Measurements from ENCODE around the gene ARHGEF4.
"Not testable (repeated sequence)": the region's sequence is repeated elsewhere in the genome, so short reads cannot be mapped to it uniquely, and the experiment has no call there.

The ARHGEF4 gene

GRCh38 chr2:131058214-131058843, 221.6 kb downstream of the ARHGEF4 start:
- DNase-seq = no peak

GRCh38 chr2:131058920-131059319, 222.2 kb downstream of the ARHGEF4 start:
- no peak for DNase-seq

GRCh38 chr2:131063501-131064283, 227.0 kb downstream of the ARHGEF4 start:
- no peak for DNase-seq

- no peak for DNase-seq
Measured at GRCh38 chr2:131064589-131065512, 228.1 kb downstream of the ARHGEF4 start.

GRCh38 chr2:131067465-131068125, 230.9 kb downstream of the ARHGEF4 start:
- DNase-seq = no peak

- DNase-seq = not testable (repeated sequence)
Measured at GRCh38 chr2:131068172-131068571, 231.5 kb downstream of the ARHGEF4 start.

GRCh38 chr2:131075578-131075977, 238.9 kb downstream of the ARHGEF4 start:
- DNase-seq = not testable (repeated sequence)

GRCh38 chr2:131076707-131077106, 240.0 kb downstream of the ARHGEF4 start:
- DNase-seq = no peak

- DNase-seq = no peak
Measured at GRCh38 chr2:131077182-131077846, 240.6 kb downstream of the ARHGEF4 start.

- no peak for DNase-seq
Measured at GRCh38 chr2:131077966-131078365, 241.3 kb downstream of the ARHGEF4 start.

GRCh38 chr2:131079931-131080330, 243.2 kb downstream of the ARHGEF4 start:
- DNase-seq = not testable (repeated sequence)

GRCh38 chr2:131081190-131081589, 244.5 kb downstream of the ARHGEF4 start:
- DNase-seq = no peak

GRCh38 chr2:131085646-131086045, 248.9 kb downstream of the ARHGEF4 start:
- DNase-seq = no peak

GRCh38 chr2:131092458-131093005, 255.8 kb downstream of the ARHGEF4 start:
- no peak for DNase-seq

- DNase-seq = peak; percentile 84
Measured at GRCh38 chr2:131093006-131093695, 256.4 kb downstream of the ARHGEF4 start, which contains the start of gene FAM168B. FAM168B (minus strand) TSS chr2:131093460; CDS start chr2:131082646, 10,814 bp downstream.

- DNase-seq = no peak
Measured at GRCh38 chr2:131093696-131094462, 257.2 kb downstream of the ARHGEF4 start.

- no peak for DNase-seq
Measured at GRCh38 chr2:131094463-131095281, 258.0 kb downstream of the ARHGEF4 start.

All from GDM1 (cell line).